WTC11 (cell line): ENCODE measurements around the gene ACSF2. TPM values are rescaled to one million over a fixed set of nuclear protein-coding genes. Genes with fewer than 3 reads are reported as not detected.

Experiments used
- ATAC-seq: fragments of 200-7000 bp; cut with Tn5 transposase; 2 replicates; pipeline ENCODE4 v1.10.0; 2021; ENCODE audit warnings: mild to moderate bottlenecking, moderate library complexity
- CTCF ChIA-PET: fragments of 300-600 bp; sonication (Branson Sonifier 250); formaldehyde crosslinking; loops from one replicate; lab custom pipeline; 2021; ENCODE audit warnings: antibody characterized with exemption; lab: Charles Lee
- POLR2A ChIA-PET: fragments of 350-600 bp; sonication (Branson Sonifier 250); formaldehyde crosslinking; loops from one replicate; lab custom pipeline; 2021; ENCODE audit warnings: antibody characterized with exemption; lab: Charles Lee
- DNase-seq: peaks from one replicate; pipeline ENCODE4 v3.0.0; 2021; ENCODE audit warnings: low spot score
- H3K27ac Mint-ChIP-seq: 2 replicates; pipeline ENCODE4 v1.8.0; 2021; ENCODE audit warnings: mixed read lengths
- H3K27me3 Mint-ChIP-seq: 2 replicates; pipeline ENCODE4 v1.8.0; 2021; ENCODE audit warnings: low read depth, mild to moderate bottlenecking, moderate library complexity, mixed read lengths
- H3K36me3 Mint-ChIP-seq: 2 replicates; pipeline ENCODE4 v1.8.0; 2021; ENCODE audit warnings: mixed read lengths
- H3K4me1 Mint-ChIP-seq: 2 replicates; pipeline ENCODE4 v1.8.0; 2022; ENCODE audit warnings: mixed read lengths
- H3K4me3 Mint-ChIP-seq: 2 replicates; pipeline ENCODE4 v1.8.0; 2021; ENCODE audit warnings: mild to moderate bottlenecking, moderate library complexity, mixed read lengths
- H3K9me3 Mint-ChIP-seq: 2 replicates; pipeline ENCODE4 v1.8.0; 2021; ENCODE audit warnings: mixed read lengths
- ELF4 ChIP-seq: sonication (generic); formaldehyde crosslinking; IDR thresholded peaks from 2 replicates; pipeline ENCODE4 v1.8.1; 2022; ENCODE audit warnings: low read depth, mild to moderate bottlenecking, moderate library complexity, missing genetic modification reagents
- ESRRA ChIP-seq: sonication (generic); formaldehyde crosslinking; IDR thresholded peaks from 2 replicates; pipeline ENCODE4 v1.8.1; 2022; ENCODE audit warnings: mild to moderate bottlenecking, missing genetic modification reagents, borderline replicate concordance
- FOXJ3 ChIP-seq: sonication (generic); formaldehyde crosslinking; IDR thresholded peaks from 2 replicates; pipeline ENCODE4 v1.9.0; 2021; ENCODE audit warnings: missing genetic modification reagents, mild to moderate bottlenecking, borderline replicate concordance
- GTF2I ChIP-seq: fragments of 250-450 bp; sonication (Bioruptor Pico); conservative IDR thresholded peaks from 2 replicates; pipeline ENCODE4 v1.4.0; 2021; ENCODE audit warnings: mild to moderate bottlenecking
- MXD4 ChIP-seq: fragments of 250-450 bp; sonication (Bioruptor Pico); IDR thresholded peaks from 2 replicates; pipeline ENCODE4 v1.8.0; 2021; ENCODE audit warnings: mild to moderate bottlenecking, moderate library complexity, borderline replicate concordance
- NFYB ChIP-seq: sonication (generic); formaldehyde crosslinking; conservative IDR thresholded peaks from 2 replicates; pipeline ENCODE4 v1.8.0; 2022; ENCODE audit warnings: low read depth, missing genetic modification reagents
- RELA ChIP-seq: sonication (generic); formaldehyde crosslinking; IDR thresholded peaks from 2 replicates; pipeline ENCODE4 v1.8.1; 2022; ENCODE audit warnings: missing genetic modification reagents, mild to moderate bottlenecking, borderline replicate concordance
- SMAD3 ChIP-seq: sonication (generic); formaldehyde crosslinking; IDR thresholded peaks from 2 replicates; pipeline ENCODE4 v1.8.0; 2022; ENCODE audit warnings: missing genetic modification reagents, mild to moderate bottlenecking, borderline replicate concordance
- SP1 ChIP-seq: sonication (generic); formaldehyde crosslinking; conservative IDR thresholded peaks from 2 replicates; pipeline ENCODE4 v1.8.1; 2022; ENCODE audit warnings: missing genetic modification reagents
- TP53 ChIP-seq: sonication (generic); formaldehyde crosslinking; IDR thresholded peaks from 2 replicates; pipeline ENCODE4 v1.8.1; 2023; ENCODE audit warnings: mild to moderate bottlenecking, missing genetic modification reagents
- total RNA-seq: library from RNA; stranded (reverse); gene quantifications from 3 replicates; pipeline ENCODE4 v1.2.3, GENCODE V29; 2021
- TF ChIP-seq, protein P1 (sequence below): sonication (generic); formaldehyde crosslinking; IDR thresholded peaks from 2 replicates; pipeline ENCODE4 v1.8.1; 2022; ENCODE audit warnings: low read depth, missing genetic modification reagents, borderline replicate concordance
- TF ChIP-seq, protein P2 (sequence below): sonication (generic); formaldehyde crosslinking; IDR thresholded peaks from 2 replicates; pipeline ENCODE4 v1.8.1; 2022; ENCODE audit warnings: missing genetic modification reagents, borderline replicate concordance
- TF ChIP-seq, protein P3 (sequence below): sonication (generic); formaldehyde crosslinking; IDR thresholded peaks from 2 replicates; pipeline ENCODE4 v1.8.0; 2022; ENCODE audit warnings: mild to moderate bottlenecking, missing genetic modification reagents
- TF ChIP-seq, protein P4 (sequence below): fragments of 250-450 bp; sonication (Bioruptor Pico); IDR thresholded peaks from 2 replicates; pipeline ENCODE4 v2.1.2; 2022; ENCODE audit warnings: mild to moderate bottlenecking, moderate library complexity
- TF ChIP-seq, protein P5 (sequence below): sonication (generic); formaldehyde crosslinking; IDR thresholded peaks from 2 replicates; pipeline ENCODE4 v1.8.0; 2022; ENCODE audit warnings: mild to moderate bottlenecking, missing genetic modification reagents
- TF ChIP-seq, protein P6 (sequence below): sonication (generic); formaldehyde crosslinking; IDR thresholded peaks from 2 replicates; pipeline ENCODE4 v1.8.1; 2022; ENCODE audit warnings: mild to moderate bottlenecking, moderate library complexity, missing genetic modification reagents
- TF ChIP-seq, protein P7 (sequence below): fragments of 250-450 bp; sonication (Bioruptor Pico); conservative IDR thresholded peaks from 2 replicates; pipeline ENCODE4 v1.9.0; 2021; ENCODE audit warnings: mild to moderate bottlenecking
- TF ChIP-seq, protein P8 (sequence below): sonication (generic); formaldehyde crosslinking; IDR thresholded peaks from 2 replicates; pipeline ENCODE4 v1.8.0; 2023; ENCODE audit warnings: missing genetic modification reagents, mild to moderate bottlenecking, borderline replicate concordance

Gene ACSF2
- total RNA-seq, 1 experiment from 2014 or later: 19.9 TPM

DNA sequence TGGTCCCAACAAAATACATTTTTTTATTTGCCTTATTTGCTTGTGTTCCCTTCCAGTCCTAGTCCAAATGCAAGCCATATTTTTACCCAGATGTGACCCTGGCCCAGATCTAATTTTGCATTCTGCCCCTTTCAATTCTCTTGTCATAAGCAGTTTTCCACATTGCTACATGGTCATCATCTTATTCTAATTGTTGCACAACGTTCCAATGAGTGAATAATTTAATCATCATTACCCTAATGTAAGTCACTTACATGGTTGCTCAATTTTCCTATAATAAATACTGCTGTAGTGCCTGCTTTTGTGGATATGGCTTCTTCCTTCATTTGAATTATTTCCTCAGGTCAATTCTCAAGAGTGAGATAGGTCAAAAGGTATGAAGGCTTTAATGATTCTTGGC lies 65.5 kb downstream of the ACSF2 start (continued):
- TF ChIP-seq, protein P1, sequence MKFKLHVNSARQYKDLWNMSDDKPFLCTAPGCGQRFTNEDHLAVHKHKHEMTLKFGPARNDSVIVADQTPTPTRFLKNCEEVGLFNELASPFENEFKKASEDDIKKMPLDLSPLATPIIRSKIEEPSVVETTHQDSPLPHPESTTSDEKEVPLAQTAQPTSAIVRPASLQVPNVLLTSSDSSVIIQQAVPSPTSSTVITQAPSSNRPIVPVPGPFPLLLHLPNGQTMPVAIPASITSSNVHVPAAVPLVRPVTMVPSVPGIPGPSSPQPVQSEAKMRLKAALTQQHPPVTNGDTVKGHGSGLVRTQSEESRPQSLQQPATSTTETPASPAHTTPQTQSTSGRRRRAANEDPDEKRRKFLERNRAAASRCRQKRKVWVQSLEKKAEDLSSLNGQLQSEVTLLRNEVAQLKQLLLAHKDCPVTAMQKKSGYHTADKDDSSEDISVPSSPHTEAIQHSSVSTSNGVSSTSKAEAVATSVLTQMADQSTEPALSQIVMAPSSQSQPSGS (CRISPR knock-in tag): no peak
- TF ChIP-seq, protein P2, sequence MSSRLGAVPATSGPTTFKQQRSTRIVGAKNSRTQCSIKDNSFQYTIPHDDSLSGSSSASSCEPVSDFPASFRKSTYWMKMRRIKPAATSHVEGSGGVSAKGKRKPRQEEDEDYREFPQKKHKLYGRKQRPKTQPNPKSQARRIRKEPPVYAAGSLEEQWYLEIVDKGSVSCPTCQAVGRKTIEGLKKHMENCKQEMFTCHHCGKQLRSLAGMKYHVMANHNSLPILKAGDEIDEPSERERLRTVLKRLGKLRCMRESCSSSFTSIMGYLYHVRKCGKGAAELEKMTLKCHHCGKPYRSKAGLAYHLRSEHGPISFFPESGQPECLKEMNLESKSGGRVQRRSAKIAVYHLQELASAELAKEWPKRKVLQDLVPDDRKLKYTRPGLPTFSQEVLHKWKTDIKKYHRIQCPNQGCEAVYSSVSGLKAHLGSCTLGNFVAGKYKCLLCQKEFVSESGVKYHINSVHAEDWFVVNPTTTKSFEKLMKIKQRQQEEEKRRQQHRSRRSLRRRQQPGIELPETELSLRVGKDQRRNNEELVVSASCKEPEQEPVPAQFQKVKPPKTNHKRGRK (CRISPR knock-in tag): no peak
- TF ChIP-seq RELA: no peak
- TF ChIP-seq, protein P3, sequence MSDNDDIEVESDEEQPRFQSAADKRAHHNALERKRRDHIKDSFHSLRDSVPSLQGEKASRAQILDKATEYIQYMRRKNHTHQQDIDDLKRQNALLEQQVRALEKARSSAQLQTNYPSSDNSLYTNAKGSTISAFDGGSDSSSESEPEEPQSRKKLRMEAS (CRISPR knock-in tag): no peak
- TF ChIP-seq, all 79 proteins: peak for 0

DNA sequence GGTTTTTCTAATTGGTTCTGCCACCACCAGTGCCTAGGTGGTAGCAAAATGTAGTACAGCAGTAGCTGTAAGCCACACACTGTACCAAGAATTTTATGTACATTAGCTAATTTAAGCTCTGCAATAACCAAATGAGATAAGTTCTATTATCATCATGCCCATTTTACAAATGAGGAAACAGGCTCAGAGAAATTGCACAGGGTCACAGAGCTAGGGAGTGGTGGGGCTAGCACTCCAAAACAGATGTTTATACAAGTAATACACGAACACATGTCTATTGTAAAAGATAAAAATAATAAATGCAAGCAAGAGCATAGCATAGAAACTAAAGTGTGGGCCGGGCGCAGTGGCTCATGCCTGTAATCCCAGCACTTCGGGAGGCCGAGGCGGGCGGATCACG lies 66.2 kb downstream of the ACSF2 start:
- no peak overlapping the region for H3K4me3 Mint-ChIP-seq
- no peaks in the 10 kb centered on the region for H3K9me3 Mint-ChIP-seq
- H3K27ac Mint-ChIP-seq: no peak overlapping the region
- H3K36me3 Mint-ChIP-seq: no peaks in the 10 kb centered on the region
- H3K4me1 Mint-ChIP-seq: no peaks in the 10 kb centered on the region
- no peak for ATAC-seq
- no peaks in the 10 kb centered on the region for H3K27me3 Mint-ChIP-seq
- no peak for DNase-seq
- ChIA-PET CTCF (interaction anchor here (0.6 to 1.8 kb wide), 3 partner anchors 8 to 12 kb away, joined by 3 to 6 read pairs (median 4); no protein-coding TSS in a partner anchor), POLR2A (no interaction called here)
- TF ChIP-seq ELF4: no peak
- TF ChIP-seq, protein P4, sequence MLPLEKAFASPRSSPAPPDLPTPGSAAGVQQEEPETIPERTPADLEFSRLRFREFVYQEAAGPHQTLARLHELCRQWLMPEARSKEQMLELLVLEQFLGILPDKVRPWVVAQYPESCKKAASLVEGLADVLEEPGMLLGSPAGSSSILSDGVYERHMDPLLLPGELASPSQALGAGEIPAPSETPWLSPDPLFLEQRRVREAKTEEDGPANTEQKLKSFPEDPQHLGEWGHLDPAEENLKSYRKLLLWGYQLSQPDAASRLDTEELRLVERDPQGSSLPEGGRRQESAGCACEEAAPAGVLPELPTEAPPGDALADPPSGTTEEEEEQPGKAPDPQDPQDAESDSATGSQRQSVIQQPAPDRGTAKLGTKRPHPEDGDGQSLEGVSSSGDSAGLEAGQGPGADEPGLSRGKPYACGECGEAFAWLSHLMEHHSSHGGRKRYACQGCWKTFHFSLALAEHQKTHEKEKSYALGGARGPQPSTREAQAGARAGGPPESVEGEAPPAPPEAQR (CRISPR knock-in tag): no peak
- no peak for TF ChIP-seq NFYB
- TF ChIP-seq FOXJ3 (CRISPR knock-in tag): no peak
- TF ChIP-seq, protein P1 (CRISPR knock-in tag): no peak
- TF ChIP-seq SP1 (CRISPR knock-in tag): no peak
- no peak for TF ChIP-seq SMAD3 (CRISPR knock-in tag)
- TF ChIP-seq GTF2I (CRISPR knock-in tag): no peak
- TF ChIP-seq, protein P5, sequence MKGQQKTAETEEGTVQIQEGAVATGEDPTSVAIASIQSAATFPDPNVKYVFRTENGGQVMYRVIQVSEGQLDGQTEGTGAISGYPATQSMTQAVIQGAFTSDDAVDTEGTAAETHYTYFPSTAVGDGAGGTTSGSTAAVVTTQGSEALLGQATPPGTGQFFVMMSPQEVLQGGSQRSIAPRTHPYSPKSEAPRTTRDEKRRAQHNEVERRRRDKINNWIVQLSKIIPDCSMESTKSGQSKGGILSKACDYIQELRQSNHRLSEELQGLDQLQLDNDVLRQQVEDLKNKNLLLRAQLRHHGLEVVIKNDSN (CRISPR knock-in tag): no peak
- TF ChIP-seq, protein P6, sequence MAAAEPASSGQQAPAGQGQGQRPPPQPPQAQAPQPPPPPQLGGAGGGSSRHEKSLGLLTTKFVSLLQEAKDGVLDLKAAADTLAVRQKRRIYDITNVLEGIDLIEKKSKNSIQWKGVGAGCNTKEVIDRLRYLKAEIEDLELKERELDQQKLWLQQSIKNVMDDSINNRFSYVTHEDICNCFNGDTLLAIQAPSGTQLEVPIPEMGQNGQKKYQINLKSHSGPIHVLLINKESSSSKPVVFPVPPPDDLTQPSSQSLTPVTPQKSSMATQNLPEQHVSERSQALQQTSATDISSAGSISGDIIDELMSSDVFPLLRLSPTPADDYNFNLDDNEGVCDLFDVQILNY (CRISPR knock-in tag): no peak
- no peak for TF ChIP-seq TP53
- TF ChIP-seq MXD4 (CRISPR knock-in tag): no peak
- no peak for TF ChIP-seq ESRRA
- TF ChIP-seq, protein P7, sequence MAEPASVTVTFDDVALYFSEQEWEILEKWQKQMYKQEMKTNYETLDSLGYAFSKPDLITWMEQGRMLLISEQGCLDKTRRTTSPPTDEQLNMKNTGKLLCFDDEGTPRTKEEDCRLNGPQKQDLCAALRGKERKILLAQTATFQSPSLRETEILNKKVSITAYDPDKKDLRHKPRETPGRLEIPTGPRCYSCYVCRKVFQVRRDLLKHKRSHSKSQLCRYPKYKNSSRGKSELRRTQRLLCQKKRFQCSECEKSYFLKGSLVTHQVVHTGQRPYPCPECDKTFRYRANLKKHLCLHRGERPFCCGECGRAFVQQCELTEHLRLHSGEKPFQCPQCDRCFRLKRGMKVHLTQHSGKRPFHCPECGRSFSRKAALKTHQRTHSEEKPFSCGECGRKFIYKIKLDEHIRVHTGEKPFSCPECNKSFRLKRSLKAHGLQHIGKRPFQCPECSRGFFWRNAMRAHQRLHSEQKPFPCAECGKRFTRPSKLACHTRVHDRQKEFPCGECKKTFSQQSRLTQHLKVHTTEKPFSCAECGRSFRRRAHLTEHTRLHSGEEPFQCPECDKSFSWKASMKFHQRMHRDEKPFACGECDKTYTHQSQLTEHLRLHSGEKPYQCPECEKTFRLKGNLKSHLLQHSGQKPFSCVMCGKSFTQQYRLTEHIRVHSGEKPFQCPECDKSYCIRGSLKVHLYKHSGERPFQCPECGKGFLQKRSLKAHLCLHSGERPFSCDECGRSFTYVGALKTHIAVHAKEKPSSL (CRISPR knock-in tag): no peak
- TF ChIP-seq, protein P8, sequence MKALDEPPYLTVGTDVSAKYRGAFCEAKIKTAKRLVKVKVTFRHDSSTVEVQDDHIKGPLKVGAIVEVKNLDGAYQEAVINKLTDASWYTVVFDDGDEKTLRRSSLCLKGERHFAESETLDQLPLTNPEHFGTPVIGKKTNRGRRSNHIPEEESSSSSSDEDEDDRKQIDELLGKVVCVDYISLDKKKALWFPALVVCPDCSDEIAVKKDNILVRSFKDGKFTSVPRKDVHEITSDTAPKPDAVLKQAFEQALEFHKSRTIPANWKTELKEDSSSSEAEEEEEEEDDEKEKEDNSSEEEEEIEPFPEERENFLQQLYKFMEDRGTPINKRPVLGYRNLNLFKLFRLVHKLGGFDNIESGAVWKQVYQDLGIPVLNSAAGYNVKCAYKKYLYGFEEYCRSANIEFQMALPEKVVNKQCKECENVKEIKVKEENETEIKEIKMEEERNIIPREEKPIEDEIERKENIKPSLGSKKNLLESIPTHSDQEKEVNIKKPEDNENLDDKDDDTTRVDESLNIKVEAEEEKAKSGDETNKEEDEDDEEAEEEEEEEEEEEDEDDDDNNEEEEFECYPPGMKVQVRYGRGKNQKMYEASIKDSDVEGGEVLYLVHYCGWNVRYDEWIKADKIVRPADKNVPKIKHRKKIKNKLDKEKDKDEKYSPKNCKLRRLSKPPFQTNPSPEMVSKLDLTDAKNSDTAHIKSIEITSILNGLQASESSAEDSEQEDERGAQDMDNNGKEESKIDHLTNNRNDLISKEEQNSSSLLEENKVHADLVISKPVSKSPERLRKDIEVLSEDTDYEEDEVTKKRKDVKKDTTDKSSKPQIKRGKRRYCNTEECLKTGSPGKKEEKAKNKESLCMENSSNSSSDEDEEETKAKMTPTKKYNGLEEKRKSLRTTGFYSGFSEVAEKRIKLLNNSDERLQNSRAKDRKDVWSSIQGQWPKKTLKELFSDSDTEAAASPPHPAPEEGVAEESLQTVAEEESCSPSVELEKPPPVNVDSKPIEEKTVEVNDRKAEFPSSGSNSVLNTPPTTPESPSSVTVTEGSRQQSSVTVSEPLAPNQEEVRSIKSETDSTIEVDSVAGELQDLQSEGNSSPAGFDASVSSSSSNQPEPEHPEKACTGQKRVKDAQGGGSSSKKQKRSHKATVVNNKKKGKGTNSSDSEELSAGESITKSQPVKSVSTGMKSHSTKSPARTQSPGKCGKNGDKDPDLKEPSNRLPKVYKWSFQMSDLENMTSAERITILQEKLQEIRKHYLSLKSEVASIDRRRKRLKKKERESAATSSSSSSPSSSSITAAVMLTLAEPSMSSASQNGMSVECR (CRISPR knock-in tag): no peak
